K562 (cell line): Measurements from ENCODE around the gene PPP6R3.

Source experiments
- CTCF ChIP-seq, 3 experiments: IDR thresholded peaks in 2 of 3; conservative IDR thresholded peaks in 1 of 3; 2 replicates each; pipeline ENCODE4 v1.5.1; 2011 to 2012; ENCODE audit warnings: low read length in 3 of 3, mild to moderate bottlenecking in 3 of 3, control low read depth in 2 of 3, improper control_type of control experiment in 1 of 3, inconsistent platforms in 1 of 3, low read depth in 1 of 3, mixed read lengths in 1 of 3, moderate library complexity in 1 of 3; ENCODE audit not compliant: insufficient read depth in 2 of 3
- KAT7 ChIP-seq: sonication (generic); formaldehyde crosslinking; IDR thresholded peaks from 2 replicates; pipeline ENCODE4 v1.8.0; 2022; ENCODE audit warnings: missing genetic modification reagents, mild to moderate bottlenecking, borderline replicate concordance
- NFYB ChIP-seq: IDR thresholded peaks from 2 replicates; pipeline ENCODE4 v1.6.1; 2011; ENCODE audit warnings: mild to moderate bottlenecking, moderate library complexity; ENCODE audit not compliant: insufficient read length; ENCODE audit errors: extremely low read depth
- REST ChIP-seq, 2 experiments: fragments of 450-650 bp; formaldehyde crosslinking in 1 of 2; IDR thresholded peaks; 2 replicates each; pipeline versions ENCODE4 v1.4.0 to v1.6.1; 2014 to 2020; ENCODE audit warnings: mild to moderate bottlenecking in 2 of 2, borderline replicate concordance in 1 of 2, low read depth in 1 of 2
- ZBTB34 ChIP-seq: fragments of 250-450 bp; sonication (Bioruptor Pico); IDR thresholded peaks from 2 replicates; pipeline ENCODE4 v1.8.0; 2021; ENCODE audit warnings: mild to moderate bottlenecking, moderate library complexity
- ZNF133 ChIP-seq: fragments of 250-450 bp; sonication (Bioruptor Pico); IDR thresholded peaks from 2 replicates; pipeline ENCODE4 v1.4.0; 2020; ENCODE audit warnings: mild to moderate bottlenecking
- ZNF449 ChIP-seq: fragments of 250-450 bp; sonication (Bioruptor Pico); IDR thresholded peaks from 2 replicates; pipeline ENCODE4 v1.8.0; 2022; ENCODE audit warnings: moderate library complexity, mild to moderate bottlenecking, inconsistent platforms
- ZSCAN29 ChIP-seq: fragments of 450-650 bp; IDR thresholded peaks from 2 replicates; pipeline ENCODE4 v1.6.1; 2017

GRCh38 chr11:68424981-68425865, 35.3 kb upstream of the PPP6R3 start:
- TF ChIP-seq ZNF449 (CRISPR knock-in tag) = no peak
- no peak for TF ChIP-seq ZSCAN29
- no peak for TF ChIP-seq REST (IDR thresholded peaks at IDR 0.05; ENCODE audit: borderline replicate concordance)
- no peak for TF ChIP-seq REST (CRISPR knock-in tag; IDR thresholded peaks at IDR 0.05; ENCODE audit: low read depth)
- TF ChIP-seq NFYB = no peak
- no peak for TF ChIP-seq KAT7
- no peak for TF ChIP-seq ZBTB34 (CRISPR knock-in tag)
- no peak for TF ChIP-seq ZNF133
- no peak for TF ChIP-seq CTCF (IDR thresholded peaks at IDR 0.05 in 2 of 3, conservative IDR thresholded peaks at IDR 0.05 in 1 of 3; ENCODE audit: insufficient read depth in 2 of 3, low read depth in 1 of 3, low read length in 3 of 3)
